Activated CD8-positive, alpha-beta memory T cell treated with anti-CD3 and anti-CD28 coated beads, Interleukin-2, amount 50 U/mL, for 1 hour (primary cell): ENCODE data around the gene MAP3K19.
A peak's percentile ranks its signal among the peaks of the same experiment; 100 is the strongest.

Experiments used
- DNase-seq: peaks from one replicate; pipeline ENCODE4 v3.0.0-alpha.2; 2020; ENCODE audit errors: extremely low read depth

The MAP3K19 gene

DNA sequence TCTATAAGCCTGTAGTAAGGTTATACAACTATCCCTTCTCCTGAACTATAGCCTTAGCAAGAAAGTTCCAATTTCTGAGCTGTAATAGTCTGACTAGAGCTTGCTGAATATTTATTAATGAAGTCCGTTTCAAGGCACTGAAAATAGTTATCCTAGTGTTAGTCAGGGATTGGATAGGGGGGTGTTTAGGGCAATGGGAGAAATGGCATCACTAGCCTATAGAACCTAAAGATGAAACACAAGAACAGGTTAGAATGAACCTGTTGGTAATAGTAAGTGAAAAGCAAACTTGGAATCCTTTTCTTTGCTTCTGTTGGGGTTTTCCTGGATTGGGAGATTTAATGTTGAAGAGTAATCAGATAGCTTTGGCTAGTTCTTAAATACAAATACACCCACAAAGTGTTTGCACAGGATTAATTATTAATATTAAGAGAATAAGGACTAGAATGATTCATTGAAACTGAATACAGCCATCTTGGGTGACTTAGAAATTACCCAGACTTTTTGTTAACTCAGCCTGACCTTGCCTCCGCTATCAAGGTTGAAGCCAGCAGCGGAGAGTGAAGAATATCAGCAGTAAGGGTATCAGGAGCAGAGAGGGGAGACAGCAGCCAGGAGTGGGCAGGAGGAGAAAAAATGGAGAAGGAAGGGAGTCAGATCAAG is 114.3 kb downstream of the MAP3K19 start:
- no peak for DNase-seq

DNA sequence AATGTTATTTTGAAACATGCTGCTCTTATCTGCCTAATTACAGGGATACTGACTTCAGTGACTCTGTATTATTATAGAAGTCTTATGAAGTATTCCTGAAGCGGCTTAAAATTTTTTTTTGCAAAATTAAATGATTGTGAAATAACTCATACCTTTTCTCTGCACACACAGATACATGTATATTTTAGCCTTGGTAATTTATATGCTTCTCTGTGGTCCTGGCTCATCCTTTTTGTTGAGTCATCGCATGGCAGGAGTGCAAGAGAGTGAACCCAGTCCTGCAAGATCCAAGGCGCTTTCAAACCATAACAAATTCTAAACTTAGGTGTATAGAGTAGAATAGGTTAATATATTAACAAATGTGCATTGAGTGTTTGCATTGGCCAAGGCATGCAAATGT is 120.1 kb downstream of the MAP3K19 start:
- DNase-seq, result no peak

DNA sequence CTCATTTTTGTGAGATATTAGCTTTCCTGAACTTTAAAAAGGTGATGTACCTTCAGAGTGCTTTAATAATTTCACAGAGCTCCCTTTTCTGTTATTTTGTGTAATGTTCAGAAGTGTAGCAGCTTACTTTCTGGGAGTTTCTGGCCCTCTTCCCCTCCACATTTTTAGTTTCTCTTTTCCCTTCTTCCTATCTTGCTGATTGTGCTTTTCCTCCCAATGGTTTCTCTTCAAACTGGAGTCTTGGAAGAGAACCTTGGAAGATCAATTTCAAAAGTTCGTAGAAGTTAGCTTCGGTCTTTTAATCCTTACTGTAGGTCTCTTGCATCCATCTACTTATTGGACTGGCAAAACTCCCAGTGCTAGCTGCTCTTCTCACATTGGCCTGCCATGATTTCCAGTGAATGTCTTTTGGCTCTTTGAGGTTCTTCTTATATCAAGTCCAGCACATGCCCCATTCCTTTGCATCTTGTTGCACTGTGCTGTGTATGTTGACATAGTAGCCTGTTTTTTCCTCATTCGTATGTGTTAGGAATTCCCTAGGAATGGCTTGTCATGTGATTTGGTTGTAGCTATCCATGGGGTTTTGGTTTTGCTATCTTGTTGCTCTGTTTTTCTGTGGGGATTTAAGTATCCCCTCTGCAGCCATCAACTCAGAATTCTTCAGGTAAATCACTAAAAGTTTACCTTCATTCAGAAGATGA is 120.9 kb downstream of the MAP3K19 start:
- DNase-seq, result no peak

DNA sequence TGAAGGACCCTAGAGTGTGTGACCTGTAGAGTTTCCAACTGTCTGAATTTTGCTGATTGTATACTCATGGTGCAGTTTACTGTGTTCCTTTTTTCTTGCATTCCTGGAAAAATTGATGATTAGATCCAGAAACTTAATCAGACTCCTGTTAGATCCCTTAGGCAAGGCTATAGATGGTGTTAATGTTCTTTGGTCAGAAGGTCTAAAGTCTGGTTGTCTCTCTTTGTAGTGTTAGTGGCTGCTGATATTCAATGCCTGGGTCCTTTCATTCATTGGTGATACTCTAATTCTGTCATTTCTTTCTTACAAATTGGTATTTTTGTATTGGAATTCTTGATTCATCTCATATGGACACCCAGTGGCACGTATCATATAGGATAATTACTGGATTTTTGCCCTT is 122.3 kb downstream of the MAP3K19 start:
- DNase-seq, result no peak

DNA sequence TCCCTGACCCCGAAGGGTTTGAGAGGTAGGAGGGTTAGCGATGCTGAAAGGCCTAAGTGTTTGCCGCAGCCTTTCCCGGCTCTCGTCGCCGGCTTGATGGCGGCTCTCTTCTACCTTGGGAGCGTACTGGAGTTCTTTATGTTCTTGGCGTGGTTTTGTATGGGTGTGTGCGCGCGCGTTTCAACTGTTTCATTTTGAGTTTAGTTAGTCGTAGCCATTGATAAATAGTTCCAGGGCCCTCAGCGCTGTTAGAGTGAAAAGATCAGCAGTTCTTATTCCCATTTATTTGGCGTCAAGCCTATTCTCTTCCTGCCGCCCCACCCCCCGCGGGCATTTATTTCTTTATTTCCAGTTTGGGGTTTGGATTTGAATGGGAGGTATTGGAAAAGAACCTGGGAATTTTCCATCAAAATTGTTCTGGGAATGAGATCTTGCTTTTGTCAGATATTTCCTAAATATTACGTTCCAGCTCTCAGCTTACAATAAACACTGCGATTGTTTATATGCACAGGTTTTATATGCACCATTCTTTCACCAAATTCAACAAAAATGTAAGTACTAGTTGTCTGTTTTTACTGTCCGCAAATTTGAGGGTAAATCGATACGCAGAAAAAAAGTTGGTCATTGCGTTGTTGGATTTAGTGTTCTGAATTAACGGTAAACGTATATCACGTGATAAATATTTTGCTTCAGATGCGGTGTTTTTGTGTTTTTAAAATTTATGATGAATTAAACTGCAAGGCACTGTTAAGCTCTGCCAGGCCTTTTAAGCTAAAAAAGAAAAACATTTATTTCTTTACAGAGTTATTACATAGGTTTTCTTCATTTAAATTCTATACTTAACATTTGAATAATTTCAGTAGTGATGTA is 127.7 kb downstream of the MAP3K19 start:
- no peak for DNase-seq

DNA sequence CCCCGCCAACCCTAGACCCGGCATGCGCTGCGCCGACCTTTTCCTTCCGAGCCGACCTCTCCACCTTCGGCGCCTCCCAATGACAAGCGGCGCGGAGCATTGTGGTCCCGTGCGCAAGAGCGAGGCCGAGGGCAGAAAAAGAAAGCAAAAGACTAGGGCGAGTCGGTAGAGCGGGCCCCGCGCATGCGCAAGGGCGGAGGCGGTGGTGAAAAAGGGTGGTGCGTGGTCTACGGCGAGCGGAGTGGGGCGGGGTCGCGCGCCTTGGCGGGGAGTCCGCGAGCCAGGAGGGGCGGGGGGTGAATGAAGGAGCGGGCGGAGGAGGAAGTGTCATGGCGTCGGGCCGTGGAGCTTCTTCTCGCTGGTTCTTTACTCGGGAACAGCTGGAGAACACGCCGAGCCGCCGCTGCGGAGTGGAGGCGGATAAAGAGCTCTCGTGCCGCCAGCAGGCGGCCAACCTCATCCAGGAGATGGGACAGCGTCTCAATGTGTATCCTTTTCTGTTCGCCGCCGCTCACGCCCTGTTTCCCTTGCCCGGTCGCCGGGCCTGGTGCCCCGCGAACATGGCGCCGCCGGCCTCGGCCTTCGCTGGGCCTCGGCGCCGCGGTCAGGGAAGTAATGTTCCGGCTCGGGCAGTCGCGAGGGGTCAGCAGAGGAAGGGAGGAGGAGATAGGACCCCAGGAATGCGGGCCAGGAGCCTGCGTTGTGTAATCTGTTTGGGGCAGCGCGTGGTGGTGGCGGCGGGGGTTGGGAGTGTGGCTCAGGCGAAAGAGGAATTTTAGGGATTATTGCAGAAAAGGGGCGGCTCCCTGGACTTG is 128.5 kb downstream of the MAP3K19 start, which contains the start of gene CCNT2:
Gene CCNT2 (plus strand): TSS at position 297 of the 815 bp plus-strand sequence. CDS start 33 bp downstream, at position 330.
- peak; percentile 96 for DNase-seq

DNA sequence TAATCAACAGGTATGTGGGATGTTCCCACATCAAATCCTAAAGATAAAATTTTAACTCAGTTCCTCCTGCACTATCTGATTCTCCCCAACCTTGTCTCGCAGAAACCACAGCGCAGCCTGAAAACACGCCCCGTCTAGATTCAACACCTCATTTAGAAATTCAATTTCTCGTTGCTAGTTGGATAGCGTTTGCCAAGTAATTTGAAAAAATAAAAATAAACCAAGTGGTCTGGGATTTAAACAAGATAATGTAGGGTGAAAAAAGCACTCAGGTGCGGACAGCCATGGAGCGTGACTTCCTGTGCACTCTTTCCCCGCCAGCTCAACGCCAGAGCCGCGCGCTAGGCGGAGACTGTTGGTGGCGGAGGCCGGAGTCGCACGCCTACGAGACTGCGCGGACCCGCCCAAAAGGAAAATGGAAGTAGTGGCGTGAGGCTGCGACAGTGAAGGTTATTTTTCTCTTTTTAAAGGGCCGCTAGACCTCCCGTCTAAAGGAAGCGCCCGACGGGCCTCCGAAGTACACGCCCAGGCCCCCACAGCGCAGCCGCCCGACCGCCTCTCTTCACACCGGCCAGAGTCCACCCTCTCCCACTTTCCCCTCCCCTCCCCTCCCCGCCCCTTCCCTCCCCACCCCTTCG is 129.2 kb downstream of the MAP3K19 start:
- no peak for DNase-seq

DNA sequence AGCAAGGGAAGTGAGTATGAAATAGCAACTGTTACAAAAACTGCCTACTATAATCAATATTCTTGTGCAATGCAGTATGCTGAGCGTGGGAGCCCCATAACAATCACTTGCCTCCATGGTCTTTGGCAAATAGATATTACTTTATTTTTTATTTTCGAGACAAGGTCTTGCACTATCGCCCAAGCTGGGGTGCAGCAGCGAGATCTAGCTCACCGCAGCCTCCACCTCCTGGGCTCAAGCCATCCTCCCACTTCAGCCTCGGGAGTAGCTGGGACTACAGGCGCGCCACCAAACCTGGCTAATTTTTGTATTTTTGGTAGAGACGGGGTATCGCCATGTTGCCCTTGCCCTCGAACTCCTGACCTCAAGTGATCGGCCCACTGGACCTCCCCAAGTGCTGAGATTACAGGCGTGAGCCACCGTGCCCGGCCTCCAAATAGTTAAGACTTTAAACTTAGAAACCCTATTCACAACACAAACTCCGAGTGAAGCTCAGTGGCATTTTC is 129.8 kb downstream of the MAP3K19 start:
- DNase-seq, result no peak
